SK-N-MC (cell line): ENCODE data around the gene PIGA.

Experiments used
- DNase-seq: peaks from one replicate; pipeline ENCODE4 v3.0.0-alpha.2; 2011; ENCODE audit warnings: low read depth, low spot score
- H3K27ac ChIP-seq: fragments of 200-600 bp; sonication (generic); 2 replicates; pipeline ENCODE4 v1.5.1; 2016; ENCODE audit warnings: mixed run types
- H3K36me3 ChIP-seq: fragments of 200-600 bp; sonication (generic); 2 replicates; pipeline ENCODE4 v1.6.1; 2017; ENCODE audit warnings: antibody characterized with exemption, low read length, mixed read lengths; ENCODE audit not compliant: insufficient read depth
- H3K4me3 ChIP-seq: fragments of 200-600 bp; sonication (generic); 2 replicates; pipeline ENCODE4 v1.5.1; 2016
- H3K9ac ChIP-seq: fragments of 200-600 bp; sonication (generic); 2 replicates; pipeline ENCODE4 v1.8.0; 2017; ENCODE audit warnings: mixed run types, mixed read lengths; ENCODE audit not compliant: insufficient read length
- H3K9me3 ChIP-seq: fragments of 200-600 bp; sonication (generic); 2 replicates; pipeline ENCODE4 v1.6.1; 2017; ENCODE audit warnings: low read depth, mild to moderate bottlenecking, antibody characterized with exemption, low read length, moderate library complexity, mixed read lengths
- EZH2 ChIP-seq: fragments of 200-600 bp; sonication (generic); IDR thresholded peaks from one replicate; pipeline ENCODE4 v1.6.1; 2017; ENCODE audit warnings: antibody characterized with exemption
- FOXP2 ChIP-seq: optimal IDR thresholded peaks from 2 replicates; pipeline ENCODE3; 2011; ENCODE audit warnings: mild to moderate bottlenecking, moderate library complexity; ENCODE audit not compliant: insufficient read depth; ENCODE audit errors: extremely low read length, control extremely low read depth
- POLR2AphosphoS5 ChIP-seq: IDR thresholded peaks from 2 replicates; pipeline ENCODE4 v1.6.1; 2012; ENCODE audit warnings: mild to moderate bottlenecking, low read depth, low read length, borderline replicate concordance

PIGA gene

DNA sequence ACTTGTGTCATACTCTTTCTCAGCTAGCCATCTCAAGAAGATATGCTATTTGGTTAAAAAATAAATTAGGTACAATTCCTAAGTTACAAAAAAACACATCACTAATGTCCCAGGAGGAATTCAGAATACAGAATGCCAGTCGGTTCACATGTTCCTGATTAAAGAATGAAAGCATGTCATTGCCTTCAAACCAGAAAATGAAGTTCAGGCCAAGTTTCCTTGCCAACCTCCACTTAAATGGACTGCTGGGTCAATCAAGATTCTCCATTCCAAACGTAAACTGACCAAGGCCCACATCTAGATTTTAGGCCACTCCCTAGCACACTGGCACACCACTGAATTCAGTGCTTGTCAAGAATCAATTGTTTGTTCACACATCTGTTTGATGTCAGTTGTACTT is 6.5 kb downstream of the PIGA start:
- TF ChIP-seq EZH2 (no peak), POLR2AphosphoS5 (no peak), FOXP2 (no peak)
- no peak for DNase-seq
- H3K9ac ChIP-seq, result no peak overlapping the region
- H3K27ac ChIP-seq, result no peak overlapping the region
- no peak overlapping the region for H3K4me3 ChIP-seq
- H3K9me3 ChIP-seq, result no peaks in the 10 kb centered on the region
- peaks cover 8% of the 10 kb centered on the region for H3K36me3 ChIP-seq

DNA sequence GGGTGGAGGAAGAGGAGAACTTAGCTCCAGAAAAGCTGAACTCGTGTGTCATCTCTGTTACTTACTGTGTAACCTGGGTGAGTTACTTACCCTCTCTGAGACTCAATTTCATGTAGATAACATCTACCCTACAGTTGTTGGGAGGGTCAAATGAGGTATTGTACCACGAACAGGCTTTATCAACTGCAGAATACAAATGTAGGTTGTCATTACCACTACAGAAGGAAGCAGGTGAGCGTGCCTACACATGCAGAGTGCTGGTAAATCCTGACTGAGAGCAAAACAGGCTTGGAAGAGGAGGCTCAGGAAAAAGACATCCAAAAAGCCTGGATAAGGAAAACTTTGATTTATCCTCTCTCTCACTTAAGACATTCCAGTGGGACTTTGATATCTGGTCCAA is 7.2 kb downstream of the PIGA start:
- no peak for DNase-seq
- Histone ChIP-seq H3K36me3 (peaks cover 8% of the 10 kb centered on the region), H3K9ac (no peak overlapping the region), H3K4me3 (no peak overlapping the region), H3K9me3 (no peaks in the 10 kb centered on the region), H3K27ac (no peak overlapping the region)
- TF ChIP-seq FOXP2 (no peak), POLR2AphosphoS5 (no peak), EZH2 (no peak)

- peaks cover 8% of the 10 kb centered on the region for H3K36me3 ChIP-seq
- no peak overlapping the region for H3K4me3 ChIP-seq
- TF ChIP-seq POLR2AphosphoS5 (no peak), EZH2 (no peak), FOXP2 (no peak)
- no peak overlapping the region for H3K9ac ChIP-seq
- H3K9me3 ChIP-seq, result no peaks in the 10 kb centered on the region
- no peak for DNase-seq
- H3K27ac ChIP-seq, result no peak overlapping the region
Observed at GRCh38 chrX:15322472-15322871, 12.9 kb downstream of the PIGA start.

- H3K9me3 ChIP-seq, result no peaks in the 10 kb centered on the region
- H3K36me3 ChIP-seq, result peaks cover 8% of the 10 kb centered on the region
Observed at GRCh38 chrX:15322072-15322471, 13.3 kb downstream of the PIGA start.

GRCh38 chrX:15321447-15321846 is 13.9 kb downstream of the PIGA start:
- no peak overlapping the region for H3K9ac ChIP-seq
- no peaks in the 10 kb centered on the region for H3K9me3 ChIP-seq
- no peak for TF ChIP-seq EZH2
- TF ChIP-seq POLR2AphosphoS5, result no peak
- no peak for TF ChIP-seq FOXP2
- no peak overlapping the region for H3K27ac ChIP-seq
- H3K4me3 ChIP-seq, result no peak overlapping the region
- peaks cover 8% of the 10 kb centered on the region for H3K36me3 ChIP-seq
- DNase-seq, result no peak

More at GRCh38 chrX:15322072-15322471, 13.3 kb downstream of the PIGA start:
- DNase-seq, result no peak
- TF ChIP-seq POLR2AphosphoS5 (no peak), EZH2 (no peak), FOXP2 (no peak)
- no peak overlapping the region for H3K9ac ChIP-seq
- H3K4me3 ChIP-seq, result no peak overlapping the region
- H3K27ac ChIP-seq, result no peak overlapping the region

DNA sequence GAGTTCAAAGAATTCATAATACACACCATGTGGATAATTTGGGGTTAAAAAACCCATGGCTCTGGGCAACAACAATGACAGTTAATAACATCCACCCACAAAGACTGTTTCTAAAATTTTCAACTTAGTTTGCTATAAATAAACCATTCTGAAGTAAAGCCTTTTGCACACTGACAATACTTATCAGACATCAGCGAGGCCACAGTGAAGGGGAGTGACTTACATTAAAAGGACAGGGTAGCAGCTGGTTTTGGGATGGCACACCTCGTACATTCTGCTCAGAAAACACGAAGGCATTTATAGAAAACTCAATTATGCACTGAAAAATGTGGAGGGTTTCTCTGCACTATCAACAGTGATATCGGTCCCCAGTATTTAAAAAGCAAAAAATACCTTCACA is 15.0 kb downstream of the PIGA start:
- H3K9ac ChIP-seq, result no peak overlapping the region
- no peak overlapping the region for H3K4me3 ChIP-seq
- no peak for TF ChIP-seq EZH2
- no peak for TF ChIP-seq FOXP2
- no peak for TF ChIP-seq POLR2AphosphoS5
- DNase-seq, result no peak
- H3K27ac ChIP-seq, result no peak overlapping the region
- H3K9me3 ChIP-seq, result no peaks in the 10 kb centered on the region
- peaks cover 8% of the 10 kb centered on the region for H3K36me3 ChIP-seq

DNA sequence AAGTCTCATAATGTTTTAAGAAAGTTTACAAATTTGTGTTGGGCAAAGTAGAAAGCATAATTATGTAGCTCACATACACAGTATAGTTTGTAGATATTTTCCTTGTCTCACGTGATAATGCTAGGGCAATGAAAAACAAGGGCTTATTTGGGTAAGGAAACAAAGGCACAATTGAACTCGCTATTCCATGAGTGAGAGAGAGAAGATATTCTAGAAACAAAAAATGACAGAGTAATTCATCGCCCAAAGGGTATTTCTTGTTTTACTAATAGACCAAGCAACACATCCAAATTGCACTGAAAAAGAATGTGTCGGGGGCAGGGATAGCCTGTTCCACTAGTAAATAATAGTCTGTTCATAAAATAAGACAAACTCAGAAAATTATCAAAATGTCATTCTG is 16.2 kb downstream of the PIGA start:
- peaks cover under 1% of the 10 kb centered on the region for H3K36me3 ChIP-seq
- TF ChIP-seq POLR2AphosphoS5 (no peak), EZH2 (no peak), FOXP2 (no peak)
- H3K9me3 ChIP-seq, result no peaks in the 10 kb centered on the region
- DNase-seq, result no peak
- H3K4me3 ChIP-seq, result no peak overlapping the region
- H3K9ac ChIP-seq, result no peak overlapping the region
- H3K27ac ChIP-seq, result no peak overlapping the region

DNA sequence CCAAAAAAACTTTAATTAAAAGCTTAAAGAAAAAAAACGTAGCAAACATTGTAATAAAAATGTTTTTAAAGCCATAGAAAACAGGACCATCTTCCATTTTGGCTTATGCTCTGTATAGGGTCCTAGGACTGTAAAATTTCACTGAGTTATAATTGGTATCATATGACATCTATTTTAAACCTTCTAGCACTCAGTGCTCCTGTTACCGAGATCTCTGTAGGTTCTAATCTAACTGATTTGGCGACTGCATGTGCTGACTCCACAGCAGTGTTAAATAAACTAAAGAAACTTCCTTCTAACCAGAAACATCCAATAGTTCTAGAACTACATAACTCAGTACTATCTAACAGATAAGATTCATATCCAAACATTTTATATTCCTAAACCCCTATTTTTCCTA is 19.8 kb downstream of the PIGA start, which contains the start of gene ASB11:
Gene ASB11 (minus strand): TSS at position 132 of the 400 bp plus-strand sequence. CDS start 35 bp downstream, at position 97.
- H3K27ac ChIP-seq, result peak within 1 kb of the TSS; percentile 83
- peak within 1 kb of the TSS; percentile 55 for H3K9ac ChIP-seq
- no peaks in the 10 kb centered on the region for H3K9me3 ChIP-seq
- DNase-seq, result no peak
- no peak for TF ChIP-seq FOXP2
- TF ChIP-seq EZH2, result no peak
- TF ChIP-seq POLR2AphosphoS5, result no peak
- H3K36me3 ChIP-seq, result no peaks in the 10 kb centered on the region
- H3K4me3 ChIP-seq, result peak within 1 kb of the TSS; percentile 49

DNA sequence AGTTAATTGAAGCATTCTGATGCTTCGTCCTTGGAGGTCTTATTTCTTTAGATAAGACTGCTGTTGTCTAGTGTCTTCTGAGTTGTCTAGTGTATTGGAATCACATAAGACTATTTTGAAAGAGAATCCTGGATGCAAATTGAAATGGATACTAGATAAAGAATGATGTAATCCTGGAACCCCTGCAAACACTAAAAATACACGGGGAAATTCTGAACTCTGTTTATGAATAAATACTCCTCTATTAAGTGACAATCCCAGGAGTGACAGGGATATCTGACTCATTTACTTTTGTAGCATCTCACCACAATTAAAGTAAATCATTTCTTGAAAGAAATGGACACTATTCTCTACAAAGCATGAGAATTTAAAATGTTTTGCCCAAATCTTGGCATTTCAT is 20.9 kb downstream of the PIGA start:
- Histone ChIP-seq H3K9me3 (no peaks in the 10 kb centered on the region), H3K4me3 (peak overlapping the region; percentile 49), H3K36me3 (no peaks in the 10 kb centered on the region), H3K27ac (peak overlapping the region; percentile 83), H3K9ac (no peak overlapping the region)
- TF ChIP-seq POLR2AphosphoS5, result no peak
- TF ChIP-seq FOXP2, result no peak
- no peak for TF ChIP-seq EZH2
- no peak for DNase-seq
